ENCODE results near the gene CCL15.
"Not testable (repeated sequence)": the region's sequence is repeated elsewhere in the genome, so short reads cannot be mapped to it uniquely, and the experiment has no call there.

Gene CCL15

GRCh38 chr17:36017799-36018198, 16.4 kb upstream of the CCL15 start, which contains the start of gene CCL23:
Gene CCL23, minus strand, starts transcription at chr17:36017972. Its CDS starts 75 bp downstream, at chr17:36017897.
- Histone ChIP-seq H3K9me3 (ENCODE audit: control insufficient read depth, insufficient read depth, low read depth, low read length) (no peaks in the 10 kb centered on the region), H3K4me1 (ENCODE audit: control insufficient read depth, insufficient read depth, low read length) (no peaks in the 10 kb centered on the region), H3K4me3 (ENCODE audit: low read depth, low read length) (no peak within 1 kb of the TSS), H3K27ac (ENCODE audit: extremely low read depth, low read depth, low read length) (no peak within 1 kb of the TSS), H3K36me3 (ENCODE audit: control insufficient read depth in 2 of 2, insufficient read depth in 1 of 2, low read length in 2 of 2) (no peaks in the 10 kb centered on the region)
- TF ChIP-seq ZNF26 (tag by site-specific recombination; IDR thresholded peaks at IDR 0.05) (no peak), KLF8 (tag by site-specific recombination; IDR thresholded peaks at IDR 0.05) (no peak), TRIM28 (IDR thresholded peaks at IDR 0.05; ENCODE audit: borderline replicate concordance, low read length) (no peak), ZNF639 (tag by site-specific recombination; IDR thresholded peaks at IDR 0.05) (no peak), ELK4 (IDR thresholded peaks at IDR 0.05; ENCODE audit: borderline replicate concordance, low read depth, low read length) (no peak), ZSCAN30 (tag by site-specific recombination; IDR thresholded peaks at IDR 0.05) (no peak), ZSCAN16 (tag by site-specific recombination; IDR thresholded peaks at IDR 0.05) (no peak), WT1 (tag by site-specific recombination; IDR thresholded peaks at IDR 0.05) (no peak), ZNF354C (tag by site-specific recombination; IDR thresholded peaks at IDR 0.05; ENCODE audit: borderline replicate concordance, low read depth) (no peak), ZNF404 (tag by site-specific recombination; IDR thresholded peaks at IDR 0.05) (no peak), ZNF513 (tag by site-specific recombination; IDR thresholded peaks at IDR 0.05) (no peak), ZNF132 (tag by site-specific recombination; IDR thresholded peaks at IDR 0.05; ENCODE audit: borderline replicate concordance) (no peak), OSR2 (tag by site-specific recombination; IDR thresholded peaks at IDR 0.05) (no peak), ZBTB17 (tag by site-specific recombination; IDR thresholded peaks at IDR 0.05) (no peak)
- ChIA-PET POLR2A (no interaction called here), CTCF (interaction anchor here (0.7 to 1.4 kb wide), 6 partner anchors 13 to 131 kb away, joined by 3 to 6 read pairs (median 3); no protein-coding TSS in a partner anchor)

GRCh38 chr17:36016555-36016954, 15.2 kb upstream of the CCL15 start:
- POLR2A ChIA-PET, result no interaction called here
- TF ChIP-seq ZXDB (tag by site-specific recombination; IDR thresholded peaks at IDR 0.05), result no peak
- H3K4me3 ChIP-seq (ENCODE audit: low read depth, low read length), result no peak overlapping the region
- no peaks in the 10 kb centered on the region for H3K36me3 ChIP-seq (ENCODE audit: control insufficient read depth in 2 of 2, insufficient read depth in 1 of 2, low read length in 2 of 2)
- H3K4me1 ChIP-seq (ENCODE audit: control insufficient read depth, insufficient read depth, low read length), result no peaks in the 10 kb centered on the region
- H3K27ac ChIP-seq (ENCODE audit: extremely low read depth, low read depth, low read length), result no peak overlapping the region
- H3K9me3 ChIP-seq (ENCODE audit: control insufficient read depth, insufficient read depth, low read depth, low read length), result no peaks in the 10 kb centered on the region
- CTCF ChIA-PET, result interaction anchor here (0.5 to 2.4 kb wide), 2 partner anchors 40 to 56 kb away, joined by 5 to 8 read pairs; no protein-coding TSS in a partner anchor

- POLR2A ChIA-PET; H3K4me3 ChIP-seq (ENCODE audit: low read depth, low read length); H3K36me3 ChIP-seq (ENCODE audit: control insufficient read depth in 2 of 2, insufficient read depth in 1 of 2, low read length in 2 of 2); H3K27ac ChIP-seq (ENCODE audit: extremely low read depth, low read depth, low read length); H3K4me1 ChIP-seq (ENCODE audit: control insufficient read depth, insufficient read depth, low read length); H3K9me3 ChIP-seq (ENCODE audit: control insufficient read depth, insufficient read depth, low read depth, low read length): not testable (repeated sequence)
- CTCF ChIA-PET, result interaction anchor here (1.3 to 2.4 kb wide), 3 partner anchors 40 to 133 kb away, joined by 4 to 8 read pairs (median 4); no protein-coding TSS in a partner anchor
Measured at GRCh38 chr17:36015895-36016294, 14.5 kb upstream of the CCL15 start.
